ENCODE measurements around the gene DCANP1. TPM values are rescaled to one million over a fixed set of nuclear protein-coding genes. Genes with fewer than 3 reads are reported as not detected.

Gene DCANP1
- total RNA-seq, 1 donor from 2014 or later: not detected

GRCh38 chr5:135437422-135437795 lies 9.7 kb downstream of the DCANP1 start:
- ChIA-PET CTCF (interaction anchor here (3.7 kb wide), 1 partner anchor 11 kb away, joined by 16 read pairs; no protein-coding TSS in a partner anchor), POLR2A (no interaction called here)
- Mint-ChIP-seq H3K9me3 (no peaks in the 10 kb centered on the region), H3K27ac (no peak overlapping the region), H3K4me1 (peaks cover 21% of the 10 kb centered on the region), H3K27me3 (peaks cover 10% of the 10 kb centered on the region), H3K36me3 (ENCODE audit: low read depth) (no peaks in the 10 kb centered on the region), H3K4me3 (peak overlapping the region; percentile 28)
- no peak for ATAC-seq (ENCODE audit: low read depth)
- no peak for TF ChIP-seq CTCF (IDR thresholded peaks at IDR 0.05)
- intact Hi-C loops (cut with micrococcal nuclease): no loop called here
- DNase-seq: no peak

GRCh38 chr5:135436951-135437418 lies 10.2 kb downstream of the DCANP1 start:
- Mint-ChIP-seq H3K9me3 (no peaks in the 10 kb centered on the region), H3K27ac (no peak overlapping the region), H3K36me3 (ENCODE audit: low read depth) (no peaks in the 10 kb centered on the region), H3K4me3 (no peak overlapping the region), H3K4me1 (peaks cover 17% of the 10 kb centered on the region), H3K27me3 (peaks cover 6% of the 10 kb centered on the region)
- POLR2A ChIA-PET: no interaction called here
- no peak for TF ChIP-seq CTCF (IDR thresholded peaks at IDR 0.05)
- CTCF ChIA-PET: interaction anchor here (3.7 kb wide), 1 partner anchor 11 kb away, joined by 16 read pairs; no protein-coding TSS in a partner anchor
- intact Hi-C loops (cut with micrococcal nuclease): no loop called here
- ATAC-seq (ENCODE audit: low read depth) (no peak), DNase-seq (no peak)

- no peaks in the 10 kb centered on the region for H3K36me3 Mint-ChIP-seq (ENCODE audit: low read depth)
- no peak for TF ChIP-seq CTCF (IDR thresholded peaks at IDR 0.05)
- peaks cover 4% of the 10 kb centered on the region for H3K27me3 Mint-ChIP-seq
- H3K4me1 Mint-ChIP-seq: peaks cover 13% of the 10 kb centered on the region
- POLR2A ChIA-PET: no interaction called here
- DNase-seq (no peak), ATAC-seq (ENCODE audit: low read depth) (no peak)
- H3K4me3 Mint-ChIP-seq: no peak overlapping the region
- intact Hi-C loops (cut with micrococcal nuclease): no loop called here
- H3K27ac Mint-ChIP-seq: no peak overlapping the region
- H3K9me3 Mint-ChIP-seq: no peaks in the 10 kb centered on the region
- CTCF ChIA-PET: interaction anchor here (3.7 kb wide), 1 partner anchor 10 kb away, joined by 16 read pairs; no protein-coding TSS in a partner anchor
Measured at GRCh38 chr5:135435467-135436330, 11.4 kb downstream of the DCANP1 start.

GRCh38 chr5:135434591-135435466 lies 12.3 kb downstream of the DCANP1 start:
- Mint-ChIP-seq H3K27ac (no peak overlapping the region), H3K36me3 (ENCODE audit: low read depth) (no peaks in the 10 kb centered on the region), H3K4me3 (no peak overlapping the region), H3K9me3 (no peaks in the 10 kb centered on the region), H3K27me3 (peaks cover 4% of the 10 kb centered on the region), H3K4me1 (peaks cover 13% of the 10 kb centered on the region)
- intact Hi-C loops (cut with micrococcal nuclease): no loop called here
- no peak for TF ChIP-seq CTCF (IDR thresholded peaks at IDR 0.05)
- ChIA-PET CTCF (no interaction called here), POLR2A (no interaction called here)
- no peak for DNase-seq
- no peak for ATAC-seq (ENCODE audit: low read depth)

All from activated B cell treated with CpG ODN at 0.5 μM for 24 hours (primary cell).